ENCODE results near the gene DST. TPM values are rescaled to one million over a fixed set of nuclear protein-coding genes. Genes with fewer than 3 reads are reported as not detected.
"Not testable (repeated sequence)": the region's sequence is repeated elsewhere in the genome, so short reads cannot be mapped to it uniquely, and the experiment has no call there.

DST gene
- total RNA-seq, 1 experiment from 2014 or later, result 71.8 TPM

DNA sequence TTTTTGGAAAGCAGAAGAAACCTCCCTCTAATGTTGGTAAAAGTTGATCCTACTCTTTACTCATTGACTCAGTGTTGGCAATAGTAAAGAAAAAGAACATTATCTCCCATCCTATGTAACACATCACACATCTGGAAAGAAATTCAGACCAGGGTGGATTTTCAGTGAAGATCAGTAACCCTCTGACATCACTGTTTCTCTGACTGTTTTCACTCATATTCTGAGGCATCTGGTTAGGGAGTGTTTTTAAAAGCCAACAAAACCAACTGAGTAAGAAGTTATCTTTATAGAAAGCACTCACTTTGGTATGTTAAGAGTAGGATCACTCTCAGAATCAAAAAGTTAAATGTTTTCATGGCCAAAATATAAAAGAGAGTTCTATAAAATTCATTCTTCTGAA is 143.6 kb downstream of the DST start:
- Histone ChIP-seq H3K4me3 (ENCODE audit: low read depth, low read length, poor library complexity, severe bottlenecking) (no peak overlapping the region), H3K27ac (ENCODE audit: low read depth, low read length, poor library complexity, severe bottlenecking) (no peak overlapping the region), H3K36me3 (ENCODE audit: insufficient read depth, low read length, poor library complexity, severe bottlenecking) (peaks cover 6% of the 10 kb centered on the region), H3K9me3 (ENCODE audit: low read depth, low read length, poor library complexity, severe bottlenecking) (no peaks in the 10 kb centered on the region), H3K4me1 (ENCODE audit: insufficient read depth, low read length, poor library complexity, severe bottlenecking) (no peaks in the 10 kb centered on the region), H3K27me3 (replicated peaks; ENCODE audit: insufficient read depth, low read depth, low read length, poor library complexity) (no peaks in the 10 kb centered on the region)
- TF ChIP-seq, protein P1, sequence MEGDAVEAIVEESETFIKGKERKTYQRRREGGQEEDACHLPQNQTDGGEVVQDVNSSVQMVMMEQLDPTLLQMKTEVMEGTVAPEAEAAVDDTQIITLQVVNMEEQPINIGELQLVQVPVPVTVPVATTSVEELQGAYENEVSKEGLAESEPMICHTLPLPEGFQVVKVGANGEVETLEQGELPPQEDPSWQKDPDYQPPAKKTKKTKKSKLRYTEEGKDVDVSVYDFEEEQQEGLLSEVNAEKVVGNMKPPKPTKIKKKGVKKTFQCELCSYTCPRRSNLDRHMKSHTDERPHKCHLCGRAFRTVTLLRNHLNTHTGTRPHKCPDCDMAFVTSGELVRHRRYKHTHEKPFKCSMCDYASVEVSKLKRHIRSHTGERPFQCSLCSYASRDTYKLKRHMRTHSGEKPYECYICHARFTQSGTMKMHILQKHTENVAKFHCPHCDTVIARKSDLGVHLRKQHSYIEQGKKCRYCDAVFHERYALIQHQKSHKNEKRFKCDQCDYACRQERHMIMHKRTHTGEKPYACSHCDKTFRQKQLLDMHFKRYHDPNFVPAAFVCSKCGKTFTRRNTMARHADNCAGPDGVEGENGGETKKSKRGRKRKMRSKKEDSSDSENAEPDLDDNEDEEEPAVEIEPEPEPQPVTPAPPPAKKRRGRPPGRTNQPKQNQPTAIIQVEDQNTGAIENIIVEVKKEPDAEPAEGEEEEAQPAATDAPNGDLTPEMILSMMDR (conservative IDR thresholded peaks at IDR 0.05; ENCODE audit: low read depth, low read length), result no peak
- CTCF ChIA-PET, result no interaction called here
- intact Hi-C loops (cut with micrococcal nuclease; ENCODE audit: unreplicated experiment), result no loop called here
- no peak for DNase-seq (ENCODE audit: low spot score)
- POLR2A ChIA-PET (ENCODE audit: low non-redundant PET), result no interaction called here
- no TSS peak for BruUV-seq (replicated peaks)

DNA sequence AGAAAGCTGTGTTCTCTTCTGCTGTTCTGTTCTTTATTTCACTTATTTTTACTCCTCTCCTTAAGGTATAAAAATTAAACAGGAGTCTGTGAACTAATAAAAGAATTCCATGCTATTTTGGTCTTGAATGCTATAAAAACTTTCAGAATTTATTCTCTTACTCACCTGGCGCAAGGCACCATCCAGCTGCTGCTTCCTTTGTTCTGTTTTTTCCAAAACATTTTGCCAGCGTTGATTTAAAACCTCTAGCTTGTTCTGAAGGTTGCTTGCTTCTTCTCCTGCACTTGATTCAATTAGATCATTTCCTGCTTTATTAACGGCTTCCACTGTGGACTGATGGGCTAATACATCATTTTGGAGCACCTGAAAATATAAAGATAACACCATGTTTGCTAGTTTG is 145.0 kb downstream of the DST start:
- CTCF ChIA-PET, result no interaction called here
- no peaks in the 10 kb centered on the region for H3K4me1 ChIP-seq (ENCODE audit: insufficient read depth, low read length, poor library complexity, severe bottlenecking)
- H3K27me3 ChIP-seq (replicated peaks; ENCODE audit: insufficient read depth, low read depth, low read length, poor library complexity), result no peaks in the 10 kb centered on the region
- intact Hi-C loops (cut with micrococcal nuclease; ENCODE audit: unreplicated experiment), result no loop called here
- H3K36me3 ChIP-seq (ENCODE audit: insufficient read depth, low read length, poor library complexity, severe bottlenecking), result peaks cover 9% of the 10 kb centered on the region
- no TSS peak for BruUV-seq (replicated peaks)
- H3K27ac ChIP-seq (ENCODE audit: low read depth, low read length, poor library complexity, severe bottlenecking), result no peak overlapping the region
- H3K9me3 ChIP-seq (ENCODE audit: low read depth, low read length, poor library complexity, severe bottlenecking), result no peaks in the 10 kb centered on the region
- no peak overlapping the region for H3K4me3 ChIP-seq (ENCODE audit: low read depth, low read length, poor library complexity, severe bottlenecking)
- POLR2A ChIA-PET (ENCODE audit: low non-redundant PET), result no interaction called here
- TF ChIP-seq, protein P1 (conservative IDR thresholded peaks at IDR 0.05; ENCODE audit: low read depth, low read length), result no peak
- no peak for TF ChIP-seq EZH2 (IDR thresholded peaks at IDR 0.05; ENCODE audit: borderline replicate concordance, low read depth, low read length, poor library complexity, severe bottlenecking)
- no peak for DNase-seq (ENCODE audit: low spot score)

DNA sequence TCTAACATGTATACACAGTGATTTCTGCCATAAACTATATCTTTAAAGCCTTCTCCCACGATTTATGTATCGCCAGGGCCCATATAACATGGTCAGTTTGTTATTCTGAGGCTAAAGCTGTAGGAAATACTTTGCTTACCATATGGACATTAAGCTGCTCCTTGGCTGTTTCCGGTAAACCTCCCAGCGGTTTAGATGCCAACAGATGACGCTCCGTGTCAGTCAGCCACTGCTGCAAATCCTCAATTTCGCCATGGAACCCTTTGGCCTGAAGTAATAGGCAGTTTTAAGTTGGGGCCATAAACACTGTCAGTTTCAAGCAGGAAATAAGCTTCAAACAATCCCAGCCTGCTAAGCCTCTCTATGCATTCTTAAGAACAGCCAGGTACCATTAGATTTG is 145.4 kb downstream of the DST start:
- TF ChIP-seq, protein P1 (conservative IDR thresholded peaks at IDR 0.05; ENCODE audit: low read depth, low read length), result no peak
- TF ChIP-seq EZH2 (IDR thresholded peaks at IDR 0.05; ENCODE audit: borderline replicate concordance, low read depth, low read length, poor library complexity, severe bottlenecking), result no peak
- Histone ChIP-seq H3K4me1 (ENCODE audit: insufficient read depth, low read length, poor library complexity, severe bottlenecking) (no peaks in the 10 kb centered on the region), H3K27me3 (replicated peaks; ENCODE audit: insufficient read depth, low read depth, low read length, poor library complexity) (no peaks in the 10 kb centered on the region), H3K36me3 (ENCODE audit: insufficient read depth, low read length, poor library complexity, severe bottlenecking) (peaks cover 11% of the 10 kb centered on the region), H3K9me3 (ENCODE audit: low read depth, low read length, poor library complexity, severe bottlenecking) (no peaks in the 10 kb centered on the region), H3K27ac (ENCODE audit: low read depth, low read length, poor library complexity, severe bottlenecking) (no peak overlapping the region), H3K4me3 (ENCODE audit: low read depth, low read length, poor library complexity, severe bottlenecking) (no peak overlapping the region)
- no peak for DNase-seq (ENCODE audit: low spot score)
- no TSS peak for BruUV-seq (replicated peaks)
- intact Hi-C loops (cut with micrococcal nuclease; ENCODE audit: unreplicated experiment), result no loop called here
- POLR2A ChIA-PET (ENCODE audit: low non-redundant PET), result no interaction called here
- CTCF ChIA-PET, result no interaction called here

DNA sequence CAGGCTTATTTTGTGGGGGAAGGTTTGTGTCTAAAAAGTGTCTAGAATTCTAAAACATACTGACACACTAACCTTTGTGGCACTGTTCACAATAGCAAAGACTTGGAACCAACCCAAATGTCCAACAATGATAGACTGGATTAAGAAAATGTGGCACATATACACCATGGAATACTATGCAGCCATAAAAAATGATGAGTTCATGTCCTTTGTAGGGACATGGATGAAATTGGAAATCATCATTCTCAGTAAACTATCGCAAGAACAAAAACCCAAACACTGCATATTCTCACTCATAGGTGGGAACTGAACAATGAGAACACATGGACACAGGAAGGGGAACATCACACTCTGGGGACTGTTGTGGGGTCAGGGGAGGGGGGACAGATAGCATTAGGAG is 146.0 kb downstream of the DST start:
- POLR2A ChIA-PET (ENCODE audit: low non-redundant PET); H3K9me3 ChIP-seq (ENCODE audit: low read depth, low read length, poor library complexity, severe bottlenecking); H3K4me3 ChIP-seq (ENCODE audit: low read depth, low read length, poor library complexity, severe bottlenecking); H3K27me3 ChIP-seq (replicated peaks; ENCODE audit: insufficient read depth, low read depth, low read length, poor library complexity); H3K4me1 ChIP-seq (ENCODE audit: insufficient read depth, low read length, poor library complexity, severe bottlenecking); H3K27ac ChIP-seq (ENCODE audit: low read depth, low read length, poor library complexity, severe bottlenecking); CTCF ChIA-PET; intact Hi-C loops (cut with micrococcal nuclease; ENCODE audit: unreplicated experiment); DNase-seq (ENCODE audit: low spot score); BruUV-seq (replicated peaks): not testable (repeated sequence)
- H3K36me3 ChIP-seq (ENCODE audit: insufficient read depth, low read length, poor library complexity, severe bottlenecking), result peaks cover 17% of the 10 kb centered on the region
